GM12878 (cell line): ENCODE measurements around the gene CAND1. TPM values are rescaled to one million over a fixed set of nuclear protein-coding genes. Genes with fewer than 3 reads are reported as not detected.

Experiments used
- ATAC-seq: fragments of 200-7000 bp; cut with Tn5 transposase; 3 replicates; pipeline ENCODE4 v1.9.1; 2020; ENCODE audit warnings: mild to moderate bottlenecking, moderate library complexity
- BruUV-seq: library from RNA; stranded (reverse); fragments of 400-500 nt; replicated peaks from 2 replicates; lab custom pipeline; 2021; lab: Mats Ljungman, UMichigan
- CTCF ChIA-PET: fragments of 300-600 bp; sonication (Branson Sonifier 250); formaldehyde crosslinking; extraction: SDS; loops from one replicate; lab custom pipeline; 2021; ENCODE audit warnings: inconsistent platforms; lab: Yijun Ruan, JAX
- POLR2A ChIA-PET: fragments of 350-600 bp; formaldehyde crosslinking; extraction: SDS; loops from one replicate; lab custom pipeline; 2021; ENCODE audit warnings: inconsistent platforms; lab: Charles Lee
- RAD21 ChIA-PET: fragments of 300-600 bp; sonication (Branson Sonifier 250); formaldehyde crosslinking; loops from one replicate; lab custom pipeline; 2023; ENCODE audit warnings: antibody characterized with exemption; ENCODE audit not compliant: unreplicated experiment; lab: Charles Lee
- SMC1A ChIA-PET: fragments of 300-600 bp; sonication (Branson Sonifier 250); formaldehyde crosslinking; loops from one replicate; lab custom pipeline; 2023; ENCODE audit not compliant: unreplicated experiment, uncharacterized antibody; lab: Charles Lee
- DNase-seq: peaks from one replicate; pipeline ENCODE4 v3.0.0-alpha.2; 2011; ENCODE audit warnings: low read depth, low spot score
- FAIRE-seq: peaks from 3 replicates; lab custom pipeline; 2011; peaks lifted over from hg19 to GRCh38; lab: Jason Lieb, UNC
- H2AFZ ChIP-seq: 2 replicates; pipeline ENCODE4 v1.6.0; 2011; ENCODE audit warnings: low read depth, low read length, control low read depth; ENCODE audit not compliant: control insufficient read depth
- H3K27ac ChIP-seq: 2 replicates; pipeline ENCODE4 v1.5.1; 2011; ENCODE audit warnings: control low read depth; ENCODE audit not compliant: control insufficient read depth, insufficient read depth
- H3K27me3 ChIP-seq, 2 experiments: replicated peaks in 1 of 2; 2 replicates each; pipeline versions ENCODE4 v1.6.0 to v1.6.1; 2011; ENCODE audit warnings: low read length in 1 of 2; ENCODE audit not compliant: control insufficient read depth in 2 of 2, insufficient read depth in 2 of 2
- H3K36me3 ChIP-seq, 2 experiments: 2 replicates each; pipeline ENCODE4 v1.5.1; 2011; ENCODE audit warnings: low read length in 1 of 2; ENCODE audit not compliant: control insufficient read depth in 2 of 2, insufficient read depth in 2 of 2
- H3K4me1 ChIP-seq: 2 replicates; pipeline ENCODE4 v1.6.1; 2011; ENCODE audit warnings: mild to moderate bottlenecking, low read length, moderate library complexity, mixed read lengths; ENCODE audit not compliant: control insufficient read depth, insufficient read depth
- H3K4me2 ChIP-seq: 2 replicates; pipeline ENCODE4 v1.6.0; 2011; ENCODE audit warnings: control low read depth; ENCODE audit not compliant: control insufficient read depth, insufficient read depth
- H3K4me3 ChIP-seq: fragments of 200-600 bp; sonication (generic); 2 replicates; pipeline ENCODE4 v1.5.1; 2016
- H3K79me2 ChIP-seq: 2 replicates; pipeline ENCODE4 v1.6.0; 2011; ENCODE audit warnings: low read length; ENCODE audit not compliant: control insufficient read depth, insufficient read depth
- H3K9ac ChIP-seq: 2 replicates; pipeline ENCODE4 v1.8.0; 2011; ENCODE audit warnings: low read length, control low read depth, mixed read lengths; ENCODE audit not compliant: control insufficient read depth, insufficient read depth
- H3K9me3 ChIP-seq: replicated peaks from 3 replicates; pipeline ENCODE4 v1.5.1; 2011; ENCODE audit warnings: mild to moderate bottlenecking, low read length; ENCODE audit not compliant: control insufficient read depth, insufficient read depth
- H4K20me1 ChIP-seq: 2 replicates; pipeline ENCODE4 v1.6.0; 2011; ENCODE audit not compliant: control insufficient read depth, insufficient read depth
- CREM ChIP-seq: IDR thresholded peaks from 2 replicates; pipeline ENCODE4 v1.6.1; 2014; ENCODE audit warnings: antibody characterized with exemption, low read depth
- DPF2 ChIP-seq: fragments of 450-650 bp; IDR thresholded peaks from 2 replicates; pipeline ENCODE4 v1.6.1; 2017; ENCODE audit warnings: mild to moderate bottlenecking
- FOXK2 ChIP-seq: fragments of 450-650 bp; IDR thresholded peaks from 2 replicates; pipeline ENCODE4 v1.6.1; 2017; ENCODE audit warnings: mild to moderate bottlenecking, moderate library complexity
- KLF5 ChIP-seq: fragments of 450-650 bp; IDR thresholded peaks from 2 replicates; pipeline ENCODE4 v1.6.1; 2014; ENCODE audit warnings: mild to moderate bottlenecking; ENCODE audit not compliant: partially characterized antibody
- MAX ChIP-seq: IDR thresholded peaks from 2 replicates; pipeline ENCODE4 v1.6.1; 2012; ENCODE audit warnings: low read depth, low read length, improper control_type of control experiment
- POU2F2 ChIP-seq: IDR thresholded peaks from 3 replicates; pipeline ENCODE4 v1.6.1; 2011; ENCODE audit warnings: low read depth, mild to moderate bottlenecking, low read length, borderline replicate concordance
- PRDM15 ChIP-seq: fragments of 450-650 bp; formaldehyde crosslinking; IDR thresholded peaks from 2 replicates; pipeline ENCODE4 v1.4.0; 2020; ENCODE audit warnings: mild to moderate bottlenecking, moderate library complexity
- REST ChIP-seq: IDR thresholded peaks from 2 replicates; pipeline ENCODE4 v1.6.1; 2012; ENCODE audit warnings: mild to moderate bottlenecking, low read depth, low read length
- SMC3 ChIP-seq: IDR thresholded peaks from 2 replicates; pipeline ENCODE4 v1.6.1; 2011; ENCODE audit warnings: low read length, improper control_type of control experiment, borderline replicate concordance
- WGBS: methylation state at CpG from one replicate; pipeline ENCODE4 v1.1.6; 2016; ENCODE audit warnings: low lambda C conversion rate; ENCODE audit not compliant: insufficient replicate concordance, insufficient coverage; ENCODE audit errors: missing lambda C conversion rate; 5-methylcytosine and 5-hydroxymethylcytosine counted together
- in situ Hi-C: fragments of 300-500 bp; cut with MboI; formaldehyde crosslinking; loops from 9 replicates; pipeline ENCODE4 v1.14.3; 2018; ENCODE audit warnings: mixed read lengths
- intact Hi-C: fragments of 100-400 bp; cut with micrococcal nuclease; formaldehyde crosslinking; loops from one replicate; pipeline ENCODE4 v1.14.2; 2022; ENCODE audit not compliant: unreplicated experiment
- polyA plus RNA-seq, 11 experiments: library from polyadenylated mRNA; depleted of rRNA in 4 of 11; unstranded in 6 of 11; stranded (reverse) in 5 of 11; fragments of >200 nt; fragmentation: Nextera tagmentation in 4 of 11; fragmentation: Illumina TruSeq in 1 of 11; extraction: Ambion mirVana in 4 of 11; extraction: Trizol in 1 of 11; gene quantifications; 1 replicate in 1 of 11; 2 replicates in 10 of 11; pipeline versions ENCODE4 v1.2.1 to v1.2.3, GENCODE V29; 2011 to 2016; ENCODE audit warnings: inconsistent platforms in 2 of 11, missing spikeins in 2 of 11, low read depth in 1 of 11
- total RNA-seq, 4 experiments: library from RNA; depleted of rRNA in 3 of 4; stranded (reverse); fragments of >200 nt in 3 of 4; fragmentation: Illumina TruSeq in 1 of 4; extraction: Trizol in 1 of 4; gene quantifications; 2 replicates each; pipeline versions ENCODE4 v1.2.1 to v1.2.3, GENCODE V29; 2013 to 2021
- TF ChIP-seq, protein P1 (sequence below): fragments of 150-350 bp; IDR thresholded peaks from 2 replicates; pipeline ENCODE4 v1.6.1; 2014; ENCODE audit warnings: mild to moderate bottlenecking, low read depth, low read length
- TF ChIP-seq, protein P2 (sequence below): fragments of 450-650 bp; formaldehyde crosslinking; IDR thresholded peaks from 2 replicates; pipeline ENCODE4 v1.4.0; 2022; ENCODE audit warnings: mild to moderate bottlenecking, moderate library complexity

The CAND1 gene
- total and polyA plus RNA-seq, 10 of the 15 experiments (the other 5 are each of a cell fraction or from before 2014, with no cell fraction given): 34.5 to 213 (median 96.0) TPM

DNA sequence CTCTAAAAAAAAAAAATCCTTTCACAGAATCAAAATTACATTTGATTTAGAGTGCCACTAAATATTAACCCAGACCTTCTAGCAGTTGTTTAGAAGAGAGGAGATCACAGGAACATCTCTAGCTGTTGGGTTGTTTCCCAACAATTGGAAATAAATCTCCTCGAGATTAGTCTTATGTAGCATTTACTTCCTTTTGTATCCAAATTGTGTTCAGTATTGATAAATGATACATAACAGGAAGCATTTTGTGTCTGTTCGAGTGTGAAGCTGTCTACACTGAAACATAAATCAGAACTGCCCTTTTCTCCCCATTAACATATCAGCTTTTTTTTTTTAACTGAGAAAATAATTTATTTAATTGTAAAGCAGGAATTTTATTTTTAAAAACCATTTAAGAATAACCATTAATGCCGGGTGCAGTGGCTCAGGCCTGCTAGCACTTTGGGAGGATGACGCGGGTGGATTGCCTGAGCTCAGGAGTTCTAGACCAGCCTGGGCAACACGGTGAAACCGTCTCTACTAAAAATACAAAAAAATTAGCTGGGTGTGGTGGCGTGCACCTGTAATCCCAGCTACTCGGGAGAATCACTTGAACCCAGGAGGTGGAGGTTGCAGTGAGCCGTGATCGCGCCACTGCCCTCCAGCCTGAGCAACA, 14.7 kb upstream of the CAND1 start:
- intact Hi-C loops (no loop called here), in situ Hi-C loops (no loop called here)
- H3K4me3 ChIP-seq: no peak overlapping the region
- no peaks in the 10 kb centered on the region for H3K36me3 ChIP-seq
- H3K4me2 ChIP-seq: no peak overlapping the region
- ATAC-seq (no peak), FAIRE-seq (no peak), DNase-seq (no peak)
- ChIA-PET CTCF (no interaction called here), SMC1A (no interaction called here), POLR2A (no interaction called here), RAD21 (no interaction called here)
- no peaks in the 10 kb centered on the region for H3K4me1 ChIP-seq
- no peak overlapping the region for H2AFZ ChIP-seq
- no TSS peak for BruUV-seq
- no peaks in the 10 kb centered on the region for H3K27me3 ChIP-seq
- no peaks in the 10 kb centered on the region for H4K20me1 ChIP-seq
- no peak overlapping the region for H3K27ac ChIP-seq
- no peaks in the 10 kb centered on the region for H3K79me2 ChIP-seq
- WGBS: 68% methylated on average over 12 of the region's 12 CpGs
- no peak overlapping the region for H3K9ac ChIP-seq
- no peaks in the 10 kb centered on the region for H3K9me3 ChIP-seq
- TF ChIP-seq DPF2 (no peak), CREM (no peak), MAX (no peak), KLF5 (no peak), POU2F2 (no peak), SMC3 (no peak), REST (no peak), PRDM15 (CRISPR knock-in tag) (no peak), FOXK2 (no peak)
- TF ChIP-seq, protein P1, sequence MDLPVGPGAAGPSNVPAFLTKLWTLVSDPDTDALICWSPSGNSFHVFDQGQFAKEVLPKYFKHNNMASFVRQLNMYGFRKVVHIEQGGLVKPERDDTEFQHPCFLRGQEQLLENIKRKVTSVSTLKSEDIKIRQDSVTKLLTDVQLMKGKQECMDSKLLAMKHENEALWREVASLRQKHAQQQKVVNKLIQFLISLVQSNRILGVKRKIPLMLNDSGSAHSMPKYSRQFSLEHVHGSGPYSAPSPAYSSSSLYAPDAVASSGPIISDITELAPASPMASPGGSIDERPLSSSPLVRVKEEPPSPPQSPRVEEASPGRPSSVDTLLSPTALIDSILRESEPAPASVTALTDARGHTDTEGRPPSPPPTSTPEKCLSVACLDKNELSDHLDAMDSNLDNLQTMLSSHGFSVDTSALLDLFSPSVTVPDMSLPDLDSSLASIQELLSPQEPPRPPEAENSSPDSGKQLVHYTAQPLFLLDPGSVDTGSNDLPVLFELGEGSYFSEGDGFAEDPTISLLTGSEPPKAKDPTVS: no peak
- TF ChIP-seq, protein P2, sequence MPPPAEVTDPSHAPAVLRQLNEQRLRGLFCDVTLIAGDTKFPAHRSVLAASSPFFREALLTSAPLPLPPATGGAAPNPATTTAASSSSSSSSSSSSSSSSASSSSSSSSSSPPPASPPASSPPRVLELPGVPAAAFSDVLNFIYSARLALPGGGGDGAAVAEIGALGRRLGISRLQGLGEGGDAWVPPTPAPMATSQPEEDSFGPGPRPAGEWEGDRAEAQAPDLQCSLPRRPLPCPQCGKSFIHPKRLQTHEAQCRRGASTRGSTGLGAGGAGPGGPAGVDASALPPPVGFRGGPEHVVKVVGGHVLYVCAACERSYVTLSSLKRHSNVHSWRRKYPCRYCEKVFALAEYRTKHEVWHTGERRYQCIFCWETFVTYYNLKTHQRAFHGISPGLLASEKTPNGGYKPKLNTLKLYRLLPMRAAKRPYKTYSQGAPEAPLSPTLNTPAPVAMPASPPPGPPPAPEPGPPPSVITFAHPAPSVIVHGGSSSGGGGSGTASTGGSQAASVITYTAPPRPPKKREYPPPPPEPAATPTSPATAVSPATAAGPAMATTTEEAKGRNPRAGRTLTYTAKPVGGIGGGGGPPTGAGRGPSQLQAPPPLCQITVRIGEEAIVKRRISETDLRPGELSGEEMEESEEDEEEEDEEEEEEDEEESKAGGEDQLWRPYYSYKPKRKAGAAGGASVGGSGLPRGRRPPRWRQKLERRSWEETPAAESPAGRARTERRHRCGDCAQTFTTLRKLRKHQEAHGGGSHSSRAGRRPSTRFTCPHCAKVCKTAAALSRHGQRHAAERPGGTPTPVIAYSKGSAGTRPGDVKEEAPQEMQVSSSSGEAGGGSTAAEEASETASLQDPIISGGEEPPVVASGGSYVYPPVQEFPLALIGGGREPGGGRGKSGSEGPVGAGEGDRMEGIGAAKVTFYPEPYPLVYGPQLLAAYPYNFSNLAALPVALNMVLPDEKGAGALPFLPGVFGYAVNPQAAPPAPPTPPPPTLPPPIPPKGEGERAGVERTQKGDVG (CRISPR knock-in tag): no peak
